Keratinocyte (primary cell): ENCODE measurements around the gene FNDC10. TPM values are rescaled to one million over a fixed set of nuclear protein-coding genes. Genes with fewer than 3 reads are reported as not detected.

Experiments used
- DNase-seq: peaks from one replicate; pipeline ENCODE4 v3.0.0-alpha.2; 2011; ENCODE audit warnings: low read depth, missing footprints, low spot score
- FAIRE-seq: peaks from 2 replicates; lab custom pipeline; 2011; peaks lifted over from hg19 to GRCh38; lab: Jason Lieb, UNC
- H2AFZ ChIP-seq: 2 replicates; pipeline ENCODE4 v1.6.0; 2012; ENCODE audit warnings: low read length, control low read depth, inconsistent platforms; ENCODE audit not compliant: control insufficient read depth
- H3K27ac ChIP-seq: 2 replicates; pipeline ENCODE4 v1.5.1; 2011; ENCODE audit warnings: low read length; ENCODE audit not compliant: control insufficient read depth, insufficient read depth
- H3K27me3 ChIP-seq: 3 replicates; pipeline ENCODE4 v1.6.0; 2011; ENCODE audit warnings: low read length; ENCODE audit not compliant: control insufficient read depth, insufficient read depth; ENCODE audit errors: extremely low read depth
- H3K36me3 ChIP-seq, 2 experiments: 2 replicates in 1 of 2; 3 replicates in 1 of 2; pipeline ENCODE4 v1.5.1; 2011; ENCODE audit warnings: low read length in 2 of 2, mild to moderate bottlenecking in 1 of 2; ENCODE audit not compliant: control insufficient read depth in 2 of 2, insufficient read depth in 2 of 2; ENCODE audit errors: extremely low read depth in 1 of 2
- H3K4me1 ChIP-seq: 3 replicates; pipeline ENCODE4 v1.5.1; 2011; ENCODE audit warnings: low read length; ENCODE audit not compliant: control insufficient read depth, insufficient read depth; ENCODE audit errors: extremely low read depth
- H3K4me2 ChIP-seq: 3 replicates; pipeline ENCODE4 v1.6.0; 2011; ENCODE audit warnings: low read depth, low read length; ENCODE audit not compliant: control insufficient read depth, insufficient read depth; ENCODE audit errors: extremely low read depth
- H3K4me3 ChIP-seq, 3 experiments: fragments of 200-600 bp in 1 of 3; sonication (generic) in 1 of 3; 2 replicates in 2 of 3; 3 replicates in 1 of 3; pipeline ENCODE4 v1.5.1; 2011 to 2016; ENCODE audit warnings: low read length in 3 of 3, mild to moderate bottlenecking in 3 of 3, control low read depth in 2 of 3, inconsistent platforms in 1 of 3, low read depth in 1 of 3, mixed read lengths in 1 of 3, mixed run types in 1 of 3, moderate library complexity in 1 of 3; ENCODE audit not compliant: control insufficient read depth in 2 of 3, insufficient read depth in 2 of 3; ENCODE audit errors: extremely low read depth in 1 of 3
- H3K79me2 ChIP-seq: 2 replicates; pipeline ENCODE4 v1.6.0; 2012; ENCODE audit warnings: low read length; ENCODE audit not compliant: control insufficient read depth, insufficient read depth
- H3K9ac ChIP-seq: 3 replicates; pipeline ENCODE4 v1.6.0; 2011; ENCODE audit warnings: low read length; ENCODE audit not compliant: control insufficient read depth, insufficient read depth; ENCODE audit errors: extremely low read depth
- H3K9me1 ChIP-seq: 3 replicates; pipeline ENCODE4 v1.6.0; 2011; ENCODE audit warnings: low read length; ENCODE audit not compliant: control insufficient read depth, insufficient read depth; ENCODE audit errors: extremely low read depth
- H3K9me3 ChIP-seq: 2 replicates; pipeline ENCODE4 v1.5.1; 2012; ENCODE audit warnings: low read depth, low read length; ENCODE audit not compliant: control insufficient read depth
- H4K20me1 ChIP-seq: 3 replicates; pipeline ENCODE4 v1.6.0; 2011; ENCODE audit warnings: low read length; ENCODE audit not compliant: control insufficient read depth, insufficient read depth; ENCODE audit errors: extremely low read depth
- CTCF ChIP-seq, 3 experiments: IDR thresholded peaks in 1 of 3; conservative IDR thresholded peaks in 1 of 3; optimal IDR thresholded peaks in 1 of 3; 2 replicates in 2 of 3; 3 replicates in 1 of 3; pipeline versions ENCODE3 to v1.5.1; 2011; ENCODE audit warnings: low read length in 3 of 3, mild to moderate bottlenecking in 3 of 3, moderate library complexity in 2 of 3, control low read depth in 1 of 3, inconsistent platforms in 1 of 3; ENCODE audit not compliant: insufficient read depth in 2 of 3; ENCODE audit errors: extremely low read depth in 1 of 3
- EZH2 ChIP-seq: IDR thresholded peaks from one replicate; pipeline ENCODE4 v1.6.1; 2012; ENCODE audit warnings: inconsistent platforms, mild to moderate bottlenecking, low read length, moderate library complexity
- dilution Hi-C: fragments of 300-500 bp; cut with MboI; formaldehyde crosslinking; loops from one replicate; pipeline ENCODE4 v1.7.0; 2020; ENCODE audit warnings: low sequenced_read_pairs; ENCODE audit not compliant: extremely low pct_ligation_motif_present
- polyA plus RNA-seq, 5 experiments: library from polyadenylated mRNA; depleted of rRNA in 3 of 5; stranded (reverse) in 3 of 5; stranded (forward) in 1 of 5; unstranded in 1 of 5; fragments of >200 nt; gene quantifications; 1 replicate in 1 of 5; 2 replicates in 3 of 5; 3 replicates in 1 of 5; pipeline versions ENCODE4 v1.2.1 to v1.2.3, GENCODE V29; 2011 to 2012; ENCODE audit warnings: missing spikeins in 2 of 5, low read depth in 1 of 5, low replicate concordance in 1 of 5

The FNDC10 gene
- polyA plus RNA-seq, 1 donor (not counting 4 experiments of a cell fraction or from before 2014, with no cell fraction given) = 1.2 TPM

- no peak for DNase-seq
- Histone ChIP-seq H3K27me3 (no peaks in the 10 kb centered on the region), H3K27ac (no peak overlapping the region), H2AFZ (no peak overlapping the region), H3K9ac (no peak overlapping the region), H3K36me3 (peaks cover under 1 to 6% of the 10 kb centered on the region in 2 experiments), H3K79me2 (peaks cover 49% of the 10 kb centered on the region), H3K4me1 (peaks cover 9% of the 10 kb centered on the region), H3K9me1 (peaks cover 2% of the 10 kb centered on the region), H3K4me2 (no peak overlapping the region), H3K9me3 (no peaks in the 10 kb centered on the region), H3K4me3 (no peak overlapping the region), H4K20me1 (peaks cover 9% of the 10 kb centered on the region)
- no peak for FAIRE-seq
- dilution Hi-C loops = no loop called here
- TF ChIP-seq EZH2 (no peak), CTCF (optimal IDR thresholded peaks at IDR 0.05 in 1 of 3, IDR thresholded peaks at IDR 0.05 in 1 of 3, conservative IDR thresholded peaks at IDR 0.05 in 1 of 3; ENCODE audit: extremely low read depth in 1 of 3, insufficient read depth in 2 of 3, low read length in 3 of 3) (no peak)
Observed at GRCh38 chr1:1556505-1556904, 43.4 kb downstream of the FNDC10 start.

- Histone ChIP-seq H3K79me2 (peaks cover 55% of the 10 kb centered on the region), H3K27me3 (no peaks in the 10 kb centered on the region), H3K9ac (no peak overlapping the region), H3K4me2 (no peak overlapping the region), H4K20me1 (peaks cover 17% of the 10 kb centered on the region), H3K4me1 (peaks cover 9% of the 10 kb centered on the region), H3K9me1 (peaks cover 2% of the 10 kb centered on the region), H2AFZ (no peak overlapping the region), H3K27ac (no peak overlapping the region), H3K9me3 (no peaks in the 10 kb centered on the region), H3K36me3 (peaks cover 0 to 5% of the 10 kb centered on the region in 2 experiments), H3K4me3 (no peak overlapping the region)
- TF ChIP-seq EZH2 (no peak), CTCF (optimal IDR thresholded peaks at IDR 0.05 in 1 of 3, IDR thresholded peaks at IDR 0.05 in 1 of 3, conservative IDR thresholded peaks at IDR 0.05 in 1 of 3; ENCODE audit: extremely low read depth in 1 of 3, insufficient read depth in 2 of 3, low read length in 3 of 3) (no peak)
- peak; percentile 80 for FAIRE-seq
- dilution Hi-C loops = no loop called here
- no peak for DNase-seq
Observed at GRCh38 chr1:1554926-1555915, 44.7 kb downstream of the FNDC10 start.
